GM18507 (cell line): Measurements from ENCODE around the gene ARHGAP42.

Experiments used
- DNase-seq: peaks from one replicate; pipeline ENCODE4 v3.0.0; 2011; ENCODE audit warnings: low read depth; ENCODE audit not compliant: insufficient read length; ENCODE audit errors: extremely low spot score
- FAIRE-seq: peaks from 2 replicates; lab custom pipeline; 2011; peaks lifted over from hg19 to GRCh38; lab: Jason Lieb, UNC

ARHGAP42 gene

DNA sequence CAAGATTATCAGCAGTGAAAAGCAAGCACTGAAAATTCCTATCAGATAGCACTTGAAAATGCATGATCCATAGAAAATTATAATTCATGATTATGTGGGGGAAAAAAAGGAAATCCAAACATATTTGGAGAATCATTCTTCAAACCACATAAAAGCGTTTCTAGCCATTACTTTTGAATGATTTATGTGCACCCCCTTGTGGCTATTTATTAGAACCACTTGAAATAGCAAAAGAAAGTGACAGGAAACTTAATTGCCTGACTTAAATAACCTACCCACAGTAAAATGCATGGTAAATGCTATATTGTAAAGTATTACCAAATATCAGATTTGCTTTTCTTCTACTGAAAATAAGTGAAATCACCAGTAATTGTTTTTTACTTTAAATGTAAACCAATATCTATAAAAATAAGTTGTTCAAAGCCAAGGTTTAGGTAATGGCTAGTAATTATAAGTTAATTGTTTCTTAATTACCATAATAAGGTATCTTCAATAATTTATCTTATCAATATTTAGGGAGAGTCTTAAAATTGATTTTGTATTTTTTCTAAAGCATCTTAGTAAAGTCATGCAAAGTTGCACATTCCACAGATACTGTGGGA is 168.5 kb downstream of the ARHGAP42 start:
- no peak for DNase-seq
- peak; percentile 57 for FAIRE-seq

DNA sequence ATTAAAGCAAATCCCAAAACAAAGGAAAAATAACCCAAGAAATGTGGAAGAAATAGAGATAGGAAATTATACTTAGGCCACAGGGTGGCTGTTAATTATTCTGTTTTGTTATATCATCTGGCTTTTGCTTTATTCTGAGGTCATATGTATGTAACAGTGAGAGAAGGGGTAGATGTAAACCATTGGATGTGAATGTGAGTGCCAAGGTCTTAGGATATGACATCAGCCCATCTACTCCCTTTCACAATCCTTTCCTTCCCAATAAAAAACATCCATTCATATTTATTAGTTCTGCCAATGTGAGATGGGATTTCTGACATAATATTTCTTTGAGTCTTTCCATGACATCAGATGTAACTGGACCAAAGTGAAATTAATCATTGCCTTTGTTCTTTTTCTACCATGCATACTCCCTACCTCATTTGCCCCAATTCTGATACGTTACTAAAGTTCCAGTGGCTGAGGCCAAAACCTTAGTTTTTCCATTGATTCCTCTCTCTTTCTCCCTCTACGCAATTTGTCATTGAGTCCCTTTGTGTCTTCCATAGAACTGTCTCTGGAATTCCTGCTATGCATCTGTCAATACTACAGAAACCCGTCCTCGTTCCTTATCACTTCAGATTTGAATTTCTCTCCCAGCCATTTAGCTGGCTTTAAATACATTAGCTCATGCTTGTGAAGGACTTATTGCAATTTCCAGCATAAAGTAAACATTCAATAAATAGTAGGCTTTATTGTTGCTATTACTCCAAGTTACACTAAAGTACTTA is 170.3 kb downstream of the ARHGAP42 start:
- FAIRE-seq (no peak), DNase-seq (no peak)

GRCh38 chr11:100860318-100861155 is 173.4 kb downstream of the ARHGAP42 start:
- no peak for FAIRE-seq
- DNase-seq, result no peak

DNA sequence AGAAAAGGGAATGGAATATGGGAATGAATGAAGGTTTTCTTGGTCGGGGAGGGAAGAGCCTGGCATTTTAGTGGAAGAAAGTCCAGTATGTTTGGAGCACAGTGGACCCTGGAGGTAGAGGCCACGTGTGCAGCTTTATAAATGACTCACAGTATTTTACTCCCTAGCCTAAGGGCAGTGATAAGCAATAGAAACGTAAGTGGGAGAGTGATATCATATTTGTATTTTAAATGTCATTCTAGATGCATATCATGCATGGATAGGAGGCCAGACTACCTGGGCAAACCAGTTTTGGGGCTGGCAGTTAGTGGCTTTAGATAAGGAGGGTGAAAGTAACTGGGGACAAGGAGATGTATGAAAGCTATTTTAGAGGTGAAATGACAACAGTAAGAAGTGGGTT is 174.1 kb downstream of the ARHGAP42 start:
- FAIRE-seq, result no peak

GRCh38 chr11:100863080-100863581 is 176.0 kb downstream of the ARHGAP42 start:
- FAIRE-seq (no peak), DNase-seq (no peak)

More for the DNA sequence above, 174.1 kb downstream of the ARHGAP42 start:
- DNase-seq, result no peak

DNA sequence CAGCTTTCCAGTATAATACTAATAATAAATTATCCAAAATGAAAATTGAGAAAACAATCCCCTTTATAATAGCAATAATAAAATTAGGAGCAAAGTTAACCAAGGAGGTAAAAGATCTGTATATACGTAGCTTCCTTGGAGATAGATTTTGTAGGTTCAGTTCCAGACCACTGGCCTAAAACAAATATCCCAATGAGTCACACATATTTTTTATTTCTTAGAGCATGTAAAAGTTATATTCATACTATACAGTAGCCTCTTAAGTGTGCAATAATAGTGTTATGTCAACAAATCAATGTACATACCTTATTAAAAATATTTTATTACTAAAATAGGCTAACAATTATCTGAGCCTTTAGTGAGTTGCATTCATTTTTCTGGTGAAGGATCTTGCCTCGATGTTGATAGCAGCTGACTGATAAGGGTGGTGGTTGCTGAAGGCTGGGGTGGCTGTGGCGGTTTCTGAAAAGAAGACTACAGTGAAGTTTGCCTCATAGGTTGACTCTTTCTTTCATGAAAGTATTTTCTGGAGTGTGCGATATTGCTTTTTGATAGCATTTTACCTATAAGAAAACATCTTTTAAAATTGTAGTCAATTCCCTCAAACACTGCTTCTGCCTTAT is 178.5 kb downstream of the ARHGAP42 start:
- FAIRE-seq (no peak), DNase-seq (no peak)

- no peak for FAIRE-seq
- no peak for DNase-seq
Observed at GRCh38 chr11:100866453-100866852, 179.4 kb downstream of the ARHGAP42 start.

DNA sequence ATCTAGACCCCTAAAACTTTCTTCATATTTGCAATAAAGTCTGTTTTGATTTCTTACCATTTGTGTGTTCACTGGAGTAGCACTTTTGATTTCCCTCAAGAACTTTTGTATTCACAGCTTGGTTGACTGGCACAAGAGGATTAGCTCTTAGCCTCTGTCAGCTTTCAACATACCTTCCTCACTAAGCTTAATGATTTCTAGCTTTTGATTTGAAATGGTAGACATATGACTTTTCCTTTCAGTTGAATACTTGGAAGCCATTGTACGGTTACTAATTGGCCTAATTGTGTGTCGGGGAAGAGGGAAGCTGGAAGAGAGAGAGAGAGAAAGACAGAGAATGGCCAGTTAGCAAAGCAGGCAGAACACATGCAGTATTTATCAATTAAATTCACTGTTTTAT is 180.5 kb downstream of the ARHGAP42 start:
- DNase-seq (no peak), FAIRE-seq (no peak)

- no peak for DNase-seq
- no peak for FAIRE-seq
Observed at GRCh38 chr11:100869328-100869727, 182.2 kb downstream of the ARHGAP42 start.

- DNase-seq (no peak), FAIRE-seq (no peak)
Observed at GRCh38 chr11:100870138-100870537, 183.1 kb downstream of the ARHGAP42 start.

GRCh38 chr11:100872951-100873740 is 186.1 kb downstream of the ARHGAP42 start:
- FAIRE-seq (no peak), DNase-seq (no peak)

GRCh38 chr11:100874203-100874602 is 187.1 kb downstream of the ARHGAP42 start:
- no peak for FAIRE-seq
- DNase-seq, result no peak

- DNase-seq (no peak), FAIRE-seq (no peak)
Observed at GRCh38 chr11:100875521-100875869, 188.4 kb downstream of the ARHGAP42 start.

- FAIRE-seq (no peak), DNase-seq (no peak)
Observed at GRCh38 chr11:100876815-100877520, 189.9 kb downstream of the ARHGAP42 start.

GRCh38 chr11:100878474-100878873 is 191.4 kb downstream of the ARHGAP42 start:
- FAIRE-seq, result no peak
- no peak for DNase-seq

- no peak for FAIRE-seq
Observed at GRCh38 chr11:100882957-100883356, 195.9 kb downstream of the ARHGAP42 start.

DNA sequence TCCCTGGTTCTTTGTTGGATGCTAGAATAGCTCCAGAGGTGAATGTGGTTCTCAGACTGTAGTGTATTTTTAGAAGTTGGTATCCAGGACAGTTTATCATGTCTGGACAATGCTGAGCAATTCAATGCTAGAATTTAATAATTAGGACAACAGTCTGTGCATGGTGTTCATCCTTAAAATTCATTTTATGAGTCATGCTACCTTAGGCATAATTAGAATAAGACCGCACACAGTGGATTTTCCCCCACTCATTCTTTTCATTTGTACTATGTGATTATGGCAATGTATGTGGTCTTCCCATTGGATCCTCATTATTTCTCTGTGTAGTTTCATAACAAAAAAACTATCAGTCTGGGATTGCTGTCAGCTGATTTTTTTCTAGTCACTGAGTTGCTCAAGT is 196.7 kb downstream of the ARHGAP42 start:
- FAIRE-seq, result no peak

More at GRCh38 chr11:100882957-100883356, 195.9 kb downstream of the ARHGAP42 start:
- DNase-seq, result no peak

DNA sequence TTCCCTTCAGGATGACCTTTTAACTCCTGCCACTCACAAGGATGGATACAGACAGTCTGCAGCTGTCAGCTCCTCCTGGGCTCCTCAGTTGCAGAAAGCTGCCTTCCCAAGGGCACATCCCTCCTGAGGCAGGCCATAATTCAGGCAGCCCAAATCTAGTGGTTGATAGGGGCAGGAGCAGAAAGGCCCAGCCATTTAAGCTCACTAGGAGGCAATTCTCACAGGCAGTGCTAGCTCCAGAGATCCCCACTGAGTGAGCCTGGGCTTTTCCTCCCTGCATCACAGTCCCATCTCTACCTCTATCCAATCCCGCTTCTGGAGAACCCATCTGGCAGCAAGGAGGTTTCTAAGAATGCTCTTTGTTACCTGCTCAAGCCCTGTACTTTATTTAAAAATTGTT is 200.6 kb downstream of the ARHGAP42 start:
- FAIRE-seq (no peak), DNase-seq (no peak)

More for the DNA sequence above, 196.7 kb downstream of the ARHGAP42 start:
- DNase-seq, result no peak
